Body of pancreas (tissue), 4 donors: ENCODE measurements around the gene STAMBPL1. TPM values are rescaled to one million over a fixed set of nuclear protein-coding genes. Genes with fewer than 3 reads are reported as not detected.
A peak's percentile ranks its signal among the peaks of the same experiment; 100 is the strongest.
"Not testable (repeated sequence)": the region's sequence is repeated elsewhere in the genome, so short reads cannot be mapped to it uniquely, and the experiment has no call there.

ENCODE experiments used
- ATAC-seq: fragments of 150-250 bp; one replicate; pipeline ENCODE4 v1.9.1; 2016
- DNase-seq, 4 donors: peaks; one replicate each; pipeline ENCODE4 v3.0.0-alpha.2; 2019
- H3K27ac ChIP-seq, 4 donors: fragments of 200-600 bp; sonication (generic); 1 replicate in 3 of 4; 2 replicates in 1 of 4; pipeline versions ENCODE4 v1.5.1 to v1.6.1; 2016 to 2019; ENCODE audit warnings: mild to moderate bottlenecking in 1 of 4, mixed read lengths in 1 of 4, moderate library complexity in 1 of 4
- H3K27me3 ChIP-seq, 2 donors: fragments of 200-600 bp; sonication (generic); one replicate each; pipeline ENCODE4 v1.6.0; 2016; ENCODE audit warnings: mild to moderate bottlenecking in 1 of 2
- H3K36me3 ChIP-seq, 2 donors: fragments of 200-600 bp; sonication (generic); replicated peaks in 1 of 2; 2 replicates each; pipeline ENCODE4 v1.5.1; 2016; ENCODE audit warnings: low read depth in 2 of 2; ENCODE audit not compliant: insufficient read depth in 1 of 2
- H3K4me1 ChIP-seq: fragments of 200-600 bp; sonication (generic); one replicate; pipeline ENCODE4 v1.6.0; 2016
- H3K4me3 ChIP-seq, 2 donors: fragments of 200-600 bp; sonication (generic); 1 replicate in 1 of 2; 2 replicates in 1 of 2; pipeline ENCODE4 v1.5.1; 2016 to 2019
- H3K9me3 ChIP-seq, 3 donors: fragments of 200-600 bp; sonication (generic); 1 replicate in 2 of 3; 2 replicates in 1 of 3; pipeline ENCODE4 v1.5.1; 2016
- POLR2A ChIP-seq, 3 donors: fragments of 450-650 bp; IDR thresholded peaks; one replicate each; pipeline ENCODE4 v1.6.1; 2016; ENCODE audit warnings: antibody characterized with exemption in 3 of 3, mild to moderate bottlenecking in 2 of 3
- WGBS, 2 donors: methylation state at CpG; one replicate each; pipeline ENCODE4 v1.1.5; 2017; 5-methylcytosine and 5-hydroxymethylcytosine counted together
- intact Hi-C: fragments of 100-400 bp; cut with DNase I; formaldehyde crosslinking; loops from one replicate; pipeline ENCODE4 v1.15.1; 2023
- total RNA-seq, 2 donors: library from RNA; depleted of rRNA; stranded (reverse); fragments of >200 nt; gene quantifications; one replicate each; pipeline ENCODE4 v1.1.0, GENCODE V29; 2016
- TF ChIP-seq, protein P1 (sequence below), 7 experiments: fragments of 450-650 bp in 4 of 7; fragments of 200-600 bp in 3 of 7; sonication (generic) in 3 of 7; IDR thresholded peaks; one replicate each; pipeline ENCODE4 v1.5.1; 2016 to 2019; ENCODE audit warnings: antibody characterized with exemption in 7 of 7

Gene STAMBPL1
- total RNA-seq, 2 donors from 2014 or later: 10.1 to 26.7 TPM

DNA sequence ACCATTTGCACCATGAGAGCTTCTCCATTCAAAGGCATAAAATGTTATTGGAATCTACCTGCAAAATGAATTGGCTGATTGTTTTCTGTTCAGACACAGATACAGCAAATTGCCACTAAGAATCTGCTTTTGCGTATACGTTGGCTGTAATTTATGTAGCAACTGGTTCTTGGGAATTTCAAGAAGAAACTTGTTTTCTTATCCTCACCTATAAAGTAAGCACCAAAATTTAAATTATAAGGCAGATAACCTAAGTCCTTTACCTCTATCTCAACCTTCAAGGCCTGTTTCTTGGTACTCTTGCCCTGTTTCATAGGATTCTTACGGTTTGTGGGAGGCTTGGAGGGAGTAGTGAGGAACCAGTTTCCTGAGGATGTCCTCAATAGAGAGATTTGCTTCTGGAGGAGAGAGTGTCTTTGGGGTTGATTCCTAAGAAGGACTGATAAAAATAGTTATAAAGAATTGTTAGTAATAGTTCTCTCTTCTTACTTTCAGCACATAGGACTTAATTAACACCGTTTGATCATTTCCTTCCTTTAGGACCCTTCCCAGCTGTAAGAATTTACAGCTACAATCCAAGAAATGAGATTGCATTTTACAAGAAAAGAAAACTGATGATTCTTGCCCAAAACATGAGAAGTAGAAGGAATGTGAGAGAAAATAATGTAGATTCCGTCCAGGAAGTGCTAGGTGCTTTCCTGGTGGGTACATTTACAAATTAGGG is 2.0 kb downstream of the STAMBPL1 start:
- peak overlapping the region in 1 of 4 donors; percentile 13 for H3K27ac ChIP-seq
- 76 to 86% methylated on average over 5 of the region's 5 CpGs for WGBS, 2 donors
- H3K36me3 ChIP-seq: no peaks in the 10 kb centered on the region
- DNase-seq: no peak
- no peak overlapping the region for H3K4me3 ChIP-seq
- H3K9me3 ChIP-seq: no peaks in the 10 kb centered on the region
- TF ChIP-seq, protein P1, sequence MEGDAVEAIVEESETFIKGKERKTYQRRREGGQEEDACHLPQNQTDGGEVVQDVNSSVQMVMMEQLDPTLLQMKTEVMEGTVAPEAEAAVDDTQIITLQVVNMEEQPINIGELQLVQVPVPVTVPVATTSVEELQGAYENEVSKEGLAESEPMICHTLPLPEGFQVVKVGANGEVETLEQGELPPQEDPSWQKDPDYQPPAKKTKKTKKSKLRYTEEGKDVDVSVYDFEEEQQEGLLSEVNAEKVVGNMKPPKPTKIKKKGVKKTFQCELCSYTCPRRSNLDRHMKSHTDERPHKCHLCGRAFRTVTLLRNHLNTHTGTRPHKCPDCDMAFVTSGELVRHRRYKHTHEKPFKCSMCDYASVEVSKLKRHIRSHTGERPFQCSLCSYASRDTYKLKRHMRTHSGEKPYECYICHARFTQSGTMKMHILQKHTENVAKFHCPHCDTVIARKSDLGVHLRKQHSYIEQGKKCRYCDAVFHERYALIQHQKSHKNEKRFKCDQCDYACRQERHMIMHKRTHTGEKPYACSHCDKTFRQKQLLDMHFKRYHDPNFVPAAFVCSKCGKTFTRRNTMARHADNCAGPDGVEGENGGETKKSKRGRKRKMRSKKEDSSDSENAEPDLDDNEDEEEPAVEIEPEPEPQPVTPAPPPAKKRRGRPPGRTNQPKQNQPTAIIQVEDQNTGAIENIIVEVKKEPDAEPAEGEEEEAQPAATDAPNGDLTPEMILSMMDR (IDR thresholded peaks at IDR 0.05): no peak
- TF ChIP-seq POLR2A (IDR thresholded peaks at IDR 0.05): no peak
- peaks cover 16% of the 10 kb centered on the region for H3K4me1 ChIP-seq
- no peaks in the 10 kb centered on the region for H3K27me3 ChIP-seq
- ATAC-seq: no peak
- intact Hi-C loops: no loop called here

DNA sequence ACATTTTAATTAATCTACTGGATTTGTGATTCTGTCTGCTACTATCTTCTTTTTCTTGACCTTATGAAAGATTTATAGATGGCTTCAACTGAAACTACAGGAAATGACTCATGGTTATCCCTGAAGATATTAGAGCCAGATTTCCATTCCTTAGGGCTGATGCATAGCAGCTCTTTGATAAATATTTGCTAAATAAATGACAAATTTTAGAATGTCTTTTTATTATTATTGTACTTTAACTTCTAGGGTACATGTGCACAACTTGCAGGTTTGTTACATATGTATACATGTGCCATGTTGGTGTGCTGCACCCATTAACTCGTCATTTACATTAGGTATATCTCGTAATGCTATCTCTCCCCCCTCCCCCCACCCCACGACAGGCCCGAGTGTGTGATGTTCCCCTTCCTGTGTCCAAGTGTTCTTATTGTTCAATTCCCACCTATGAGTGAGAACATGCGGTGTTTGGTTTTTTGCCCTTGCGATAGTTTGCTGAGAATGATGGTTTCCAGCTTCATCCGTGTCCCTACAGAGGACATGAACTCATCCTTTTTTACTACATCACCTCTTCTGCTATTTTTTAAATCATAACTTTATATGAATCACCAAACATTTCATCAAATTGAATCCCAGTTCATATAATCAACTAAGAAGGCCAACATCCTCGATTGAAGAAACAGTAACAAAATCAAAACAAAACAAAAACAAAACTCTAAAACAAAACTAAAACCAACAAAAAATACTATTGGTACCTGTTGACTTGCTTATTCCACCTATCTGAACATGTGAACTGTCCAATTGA is 2.8 kb downstream of the STAMBPL1 start:
- H3K9me3 ChIP-seq, H3K36me3 ChIP-seq, DNase-seq, H3K4me3 ChIP-seq, intact Hi-C loops, H3K27me3 ChIP-seq, ATAC-seq: not testable (repeated sequence)
- Histone ChIP-seq H3K27ac (peak overlapping the region in 1 of 4 donors; percentile 13), H3K4me1 (peaks cover 16% of the 10 kb centered on the region)
- WGBS, 2 donors: 64 to 67% methylated on average over 8 of the region's 8 CpGs

DNA sequence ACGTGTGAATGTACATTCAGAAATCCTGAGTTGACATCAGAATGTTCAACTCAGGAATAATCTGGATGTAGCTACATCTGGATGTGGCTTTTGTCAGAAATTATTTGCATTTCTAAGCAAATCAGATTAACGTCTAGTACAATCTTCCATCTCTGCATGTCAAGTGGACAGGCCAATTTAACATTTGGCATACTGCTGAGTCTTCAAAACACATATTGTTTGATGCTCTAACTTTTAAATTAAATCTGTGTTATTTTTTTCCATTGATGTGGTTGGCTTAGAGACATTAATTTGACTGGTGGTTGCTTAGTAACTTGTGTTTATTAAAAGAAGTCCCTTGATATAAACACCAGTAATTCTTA is 3.4 kb downstream of the STAMBPL1 start:
- Histone ChIP-seq H3K27ac (no peak overlapping the region), H3K9me3 (no peaks in the 10 kb centered on the region), H3K36me3 (no peaks in the 10 kb centered on the region), H3K27me3 (no peaks in the 10 kb centered on the region), H3K4me3 (no peak overlapping the region), H3K4me1 (peaks cover 16% of the 10 kb centered on the region)
- DNase-seq (no peak), ATAC-seq (no peak)
- 59 to 65% methylated on average over 2 of the region's 2 CpGs for WGBS, 2 donors
- intact Hi-C loops: no loop called here
- TF ChIP-seq, protein P1 (IDR thresholded peaks at IDR 0.05): no peak
- TF ChIP-seq POLR2A (IDR thresholded peaks at IDR 0.05): no peak

DNA sequence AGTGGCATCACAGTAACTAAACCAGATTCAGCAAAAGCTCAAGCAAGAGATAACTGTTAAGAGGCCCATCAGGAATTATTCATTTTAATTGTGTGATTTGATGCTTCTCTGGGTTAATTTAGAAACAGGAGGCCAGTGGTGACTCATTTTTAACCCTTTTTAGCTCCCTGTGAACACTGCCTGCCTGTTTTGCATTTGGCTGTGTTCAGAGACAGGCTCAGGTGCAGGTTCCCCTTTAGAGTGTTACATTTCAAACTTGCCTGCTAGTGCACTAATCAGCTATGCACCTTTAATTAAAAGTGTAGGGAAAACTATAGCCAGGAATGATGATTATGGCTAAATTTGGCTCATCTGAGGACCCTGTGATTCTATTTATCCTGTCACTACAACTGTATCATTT is 6.5 kb downstream of the STAMBPL1 start:
- no peak for DNase-seq
- H3K9me3 ChIP-seq: no peaks in the 10 kb centered on the region
- no peak overlapping the region for H3K27ac ChIP-seq
- TF ChIP-seq, protein P1 (IDR thresholded peaks at IDR 0.05): no peak
- no peak for TF ChIP-seq POLR2A (IDR thresholded peaks at IDR 0.05)
- H3K4me1 ChIP-seq: no peaks in the 10 kb centered on the region
- intact Hi-C loops: no loop called here
- no peaks in the 10 kb centered on the region for H3K27me3 ChIP-seq
- no peak for ATAC-seq
- no peak overlapping the region for H3K4me3 ChIP-seq
- H3K36me3 ChIP-seq: no peaks in the 10 kb centered on the region

DNA sequence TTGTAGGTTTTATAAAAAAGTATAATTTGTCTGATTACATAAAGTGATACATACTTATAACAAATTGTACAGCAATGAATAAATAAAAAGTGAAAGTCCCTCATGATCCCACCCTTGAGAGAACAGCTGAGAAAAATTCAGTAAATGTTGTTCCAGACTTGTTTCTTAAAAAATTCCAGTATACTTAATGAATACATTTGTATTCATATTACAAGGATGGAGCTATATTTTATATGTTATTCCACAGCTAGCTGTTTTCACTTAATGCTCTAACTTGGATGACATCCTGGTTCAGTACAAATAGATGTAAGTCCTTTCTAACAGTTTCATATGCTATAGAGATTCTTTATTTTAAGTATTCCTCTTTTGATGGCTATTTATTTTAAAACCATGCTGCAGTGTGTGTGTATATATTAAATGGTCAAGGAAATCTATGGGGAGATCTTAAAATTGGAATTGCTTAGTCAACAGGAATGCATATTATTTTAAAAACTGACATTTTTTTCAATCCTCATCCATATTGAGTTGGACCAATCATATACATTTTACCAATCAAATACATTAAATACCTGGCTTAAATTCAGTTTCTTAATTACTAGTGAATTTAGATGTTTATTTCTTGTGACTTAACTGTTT is 8.9 kb downstream of the STAMBPL1 start:
- no peak overlapping the region for H3K27ac ChIP-seq
- TF ChIP-seq, protein P1 (IDR thresholded peaks at IDR 0.05): no peak
- no peak for TF ChIP-seq POLR2A (IDR thresholded peaks at IDR 0.05)
- intact Hi-C loops: no loop called here

More for the DNA sequence above, 8.9 kb downstream of the STAMBPL1 start:
- Histone ChIP-seq H3K9me3 (no peaks in the 10 kb centered on the region), H3K27me3 (no peaks in the 10 kb centered on the region), H3K4me1 (no peaks in the 10 kb centered on the region), H3K4me3 (no peak overlapping the region), H3K36me3 (no peaks in the 10 kb centered on the region)
- ATAC-seq (no peak), DNase-seq (no peak)
